Retinal pigment epithelial cell (primary cell): Measurements from ENCODE around the gene NSMF.
"Not testable (repeated sequence)": the region's sequence is repeated elsewhere in the genome, so short reads cannot be mapped to it uniquely, and the experiment has no call there.

Source experiments
- DNase-seq: peaks from one replicate; pipeline ENCODE4 v3.0.0-alpha.2; 2010; ENCODE audit warnings: low read depth
- H3K4me3 ChIP-seq: 2 replicates; pipeline ENCODE4 v1.5.1; 2011; ENCODE audit warnings: mild to moderate bottlenecking, low read length, control low read depth, moderate library complexity
- CTCF ChIP-seq: conservative IDR thresholded peaks from 2 replicates; pipeline ENCODE4 v1.5.1; 2011; ENCODE audit warnings: low read depth, low read length, control low read depth, inconsistent platforms

The NSMF gene

GRCh38 chr9:137470785-137471184, 11.7 kb upstream of the NSMF start:
- no peak for TF ChIP-seq CTCF
- H3K4me3 ChIP-seq = no peak overlapping the region
- DNase-seq = no peak

DNA sequence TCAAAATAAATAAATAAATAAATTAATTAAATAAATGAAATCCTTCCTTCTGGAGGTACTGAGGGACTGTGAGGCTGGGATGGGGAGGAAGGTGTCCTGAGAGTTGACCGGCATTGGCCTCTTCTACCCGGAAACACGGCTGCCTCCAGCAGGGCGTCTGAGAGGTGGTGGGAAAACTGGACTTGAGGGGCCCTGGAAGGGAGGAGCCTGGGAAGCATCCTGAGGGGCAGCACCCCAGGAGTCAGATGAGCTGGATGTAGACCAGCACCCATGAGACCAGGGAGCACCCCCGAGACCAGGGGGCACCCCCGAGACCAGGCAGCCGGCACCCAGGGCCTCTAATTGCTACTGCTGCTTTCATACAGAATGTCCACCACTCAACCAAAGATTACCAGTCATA, 8.8 kb upstream of the NSMF start:
- no peak for DNase-seq
- no peak for TF ChIP-seq CTCF
- H3K4me3 ChIP-seq = no peak overlapping the region

DNA sequence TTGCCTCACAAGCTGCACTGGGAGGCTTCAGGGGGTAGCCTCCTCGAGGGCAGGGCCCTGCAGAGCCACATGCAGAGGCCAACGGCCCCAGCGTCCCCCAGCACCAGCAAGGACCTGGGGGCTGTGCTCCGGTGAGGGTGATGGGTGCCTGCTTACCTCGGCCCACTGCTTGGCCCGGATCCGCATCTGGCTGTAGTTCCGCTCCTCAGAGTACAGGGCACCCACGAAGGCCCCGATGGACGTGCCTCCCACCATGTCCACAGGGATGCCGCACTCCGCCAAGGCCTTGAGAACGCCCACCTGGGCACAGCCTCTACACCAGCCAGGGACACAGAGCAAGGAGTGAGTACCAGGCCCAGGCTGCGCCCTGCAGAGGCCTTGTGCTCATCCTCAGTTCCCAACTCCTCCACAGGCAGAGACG, 8.0 kb upstream of the NSMF start:
- H3K4me3 ChIP-seq = no peak overlapping the region
- TF ChIP-seq CTCF = no peak
- no peak for DNase-seq

GRCh38 chr9:137466389-137467085, 7.4 kb upstream of the NSMF start:
- not testable (repeated sequence) for DNase-seq, H3K4me3 ChIP-seq

DNA sequence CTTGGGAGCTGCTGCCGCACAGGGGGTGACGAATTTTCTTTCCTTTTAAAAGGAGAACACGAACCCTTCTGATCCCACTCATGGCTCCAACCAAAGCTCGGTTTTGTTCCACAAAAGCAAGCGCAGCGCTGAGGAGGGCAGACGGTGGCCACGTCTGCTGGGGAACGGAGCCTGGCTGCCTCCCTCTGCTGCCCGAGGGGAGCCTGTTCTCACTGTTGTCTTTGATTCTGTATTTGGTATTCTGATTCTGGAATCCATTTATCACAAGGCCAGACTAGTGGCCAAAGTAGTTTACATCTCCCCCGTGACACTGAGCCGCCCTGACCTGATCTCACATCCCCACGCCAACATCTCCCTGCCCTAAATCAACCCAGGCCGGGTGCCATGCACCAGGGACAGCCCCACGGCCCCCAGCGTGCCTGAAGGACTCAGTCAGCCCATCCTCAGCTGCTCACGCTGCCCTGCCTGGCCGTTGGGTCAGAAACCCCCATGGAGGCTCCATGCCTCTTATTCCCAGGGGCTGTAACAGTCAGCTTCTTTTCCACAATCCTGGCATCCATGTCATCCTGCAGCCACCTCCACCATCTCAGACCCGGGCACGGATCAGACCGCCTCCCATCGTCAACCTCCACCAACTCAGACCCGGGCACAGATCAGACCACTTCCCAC, 6.7 kb upstream of the NSMF start:
- TF ChIP-seq CTCF = no peak
- DNase-seq = no peak
- H3K4me3 ChIP-seq = no peak overlapping the region

- TF ChIP-seq CTCF = no peak
- no peak for DNase-seq
- H3K4me3 ChIP-seq = no peak overlapping the region
Observed at GRCh38 chr9:137465000-137465719, 6.0 kb upstream of the NSMF start.

GRCh38 chr9:137464291-137464999, 5.3 kb upstream of the NSMF start:
- no peak for TF ChIP-seq CTCF
- H3K4me3 ChIP-seq = no peak overlapping the region
- DNase-seq = no peak
